ENCODE data around the gene HCN4.
"Not testable (repeated sequence)": the region's sequence is repeated elsewhere in the genome, so short reads cannot be mapped to it uniquely, and the experiment has no call there.

HCN4 gene

GRCh38 chr15:73368301-73369136, at the start of gene HCN4:
HCN4 (minus strand) TSS chr15:73368958; CDS start chr15:73368270, 688 bp downstream.
- in situ Hi-C loops (cut with HindIII; ENCODE audit: low sequenced_read_pairs) = no loop called here

GRCh38 chr15:73414876-73415275, 46.1 kb upstream of the HCN4 start:
- in situ Hi-C loops (cut with HindIII; ENCODE audit: low sequenced_read_pairs) = no loop called here

GRCh38 chr15:73403171-73403570, 34.4 kb upstream of the HCN4 start:
- in situ Hi-C loops (cut with HindIII; ENCODE audit: low sequenced_read_pairs) = no loop called here

GRCh38 chr15:73400222-73400621, 31.5 kb upstream of the HCN4 start:
- in situ Hi-C loops (cut with HindIII; ENCODE audit: low sequenced_read_pairs) = not testable (repeated sequence)

GRCh38 chr15:73398861-73399260, 30.1 kb upstream of the HCN4 start:
- in situ Hi-C loops (cut with HindIII; ENCODE audit: low sequenced_read_pairs) = no loop called here

DNA sequence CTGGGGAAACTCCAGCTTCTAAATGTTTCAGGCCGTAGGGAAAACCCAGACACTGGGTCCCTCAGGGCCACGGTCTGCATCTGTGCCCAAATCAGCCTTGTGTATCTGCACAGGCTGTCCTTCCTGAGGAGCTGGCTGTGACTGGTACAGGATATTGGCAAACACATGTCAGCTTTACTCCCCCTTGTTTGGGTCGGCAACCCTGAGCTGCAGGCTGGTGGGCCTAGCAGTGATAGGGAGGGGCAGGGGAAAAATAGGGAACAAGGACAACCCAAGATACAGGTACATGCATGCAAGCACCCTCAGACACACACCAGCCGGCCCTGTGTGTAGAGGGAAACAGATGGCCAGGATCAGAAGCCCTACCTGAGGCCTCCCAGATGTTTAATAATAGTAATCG, 28.7 kb upstream of the HCN4 start:
- in situ Hi-C loops (cut with HindIII; ENCODE audit: low sequenced_read_pairs) = no loop called here

- in situ Hi-C loops (cut with HindIII; ENCODE audit: low sequenced_read_pairs) = no loop called here
These were observed 26.9 kb upstream of the HCN4 start for GRCh38 chr15:73395671-73396070.

GRCh38 chr15:73394782-73395181, 26.0 kb upstream of the HCN4 start:
- in situ Hi-C loops (cut with HindIII; ENCODE audit: low sequenced_read_pairs) = no loop called here

GRCh38 chr15:73393336-73393735, 24.6 kb upstream of the HCN4 start:
- in situ Hi-C loops (cut with HindIII; ENCODE audit: low sequenced_read_pairs) = no loop called here

- in situ Hi-C loops (cut with HindIII; ENCODE audit: low sequenced_read_pairs) = no loop called here
These were observed 23.3 kb upstream of the HCN4 start for GRCh38 chr15:73392025-73392424.

DNA sequence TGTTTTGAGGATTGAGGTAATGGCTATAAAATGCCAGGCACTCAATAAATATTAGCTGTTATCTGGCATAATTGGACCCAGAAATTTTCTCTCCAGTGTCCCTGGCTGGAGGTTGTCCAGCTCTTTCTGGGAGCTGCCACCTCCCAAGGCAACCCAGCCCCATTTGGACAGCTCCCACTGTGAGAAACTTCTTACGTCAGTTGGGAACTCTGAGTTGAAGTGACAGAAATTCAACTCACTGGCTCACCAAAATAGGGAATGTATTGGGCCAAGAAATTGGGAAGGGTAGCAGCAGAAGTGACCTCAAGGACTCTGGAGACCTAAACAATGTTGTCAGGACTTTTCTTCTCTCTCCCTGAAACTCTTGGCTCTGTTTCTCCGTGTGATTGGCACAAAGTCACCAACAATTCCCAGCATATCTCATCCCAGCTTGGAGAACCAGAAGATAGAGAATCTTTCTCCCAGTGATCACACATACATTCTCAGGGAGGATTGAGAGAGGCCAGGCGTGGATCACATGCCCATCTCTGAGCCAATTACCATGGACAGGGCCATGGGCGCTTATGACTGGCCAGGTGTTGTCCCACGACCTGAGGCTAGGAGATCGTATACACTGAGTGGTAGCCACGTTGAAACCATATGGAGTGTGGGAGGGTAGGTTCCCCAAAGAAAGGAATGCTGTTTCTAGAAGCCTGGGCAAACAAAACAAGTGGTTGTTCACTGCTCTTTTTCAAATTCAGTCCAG, 22.5 kb upstream of the HCN4 start:
- in situ Hi-C loops (cut with HindIII; ENCODE audit: low sequenced_read_pairs) = no loop called here

- in situ Hi-C loops (cut with HindIII; ENCODE audit: low sequenced_read_pairs) = no loop called here
These were observed 21.3 kb upstream of the HCN4 start for GRCh38 chr15:73389971-73390544.

- in situ Hi-C loops (cut with HindIII; ENCODE audit: low sequenced_read_pairs) = no loop called here
These were observed 20.8 kb upstream of the HCN4 start for GRCh38 chr15:73389539-73389938.

- in situ Hi-C loops (cut with HindIII; ENCODE audit: low sequenced_read_pairs) = no loop called here
These were observed 19.6 kb upstream of the HCN4 start for GRCh38 chr15:73388256-73388781.

- in situ Hi-C loops (cut with HindIII; ENCODE audit: low sequenced_read_pairs) = no loop called here
These were observed 18.9 kb upstream of the HCN4 start for GRCh38 chr15:73387507-73388255.

DNA sequence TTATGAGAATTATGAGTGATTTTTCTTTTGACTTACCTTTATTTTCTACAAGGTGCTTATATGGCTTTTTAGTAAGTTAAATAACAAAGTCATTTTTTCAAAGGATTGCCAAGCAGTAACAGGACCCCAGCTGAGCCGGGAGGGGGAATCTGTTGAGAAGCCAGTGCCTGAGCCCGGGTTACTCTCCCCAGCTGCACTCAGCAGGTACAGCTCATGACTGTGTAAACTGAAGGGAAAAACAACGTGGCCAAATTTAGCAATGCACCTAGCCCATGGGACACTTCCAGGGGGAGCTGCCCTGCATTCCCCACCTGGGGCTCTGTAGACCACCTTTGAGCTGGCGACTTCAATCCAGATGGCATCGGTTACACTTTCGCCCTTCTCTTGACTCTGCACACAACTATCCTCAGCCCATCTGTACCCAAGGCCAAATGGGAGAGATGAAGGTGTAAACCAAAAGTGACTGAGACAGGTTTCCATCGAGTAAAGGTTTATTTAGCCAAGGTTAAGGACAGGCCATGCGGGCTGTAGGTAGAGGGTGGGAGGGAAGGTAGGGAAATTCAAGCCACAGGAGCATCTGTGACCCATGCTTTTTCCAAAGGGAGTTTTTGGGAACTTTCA, 18.2 kb upstream of the HCN4 start:
- in situ Hi-C loops (cut with HindIII; ENCODE audit: low sequenced_read_pairs) = no loop called here

DNA sequence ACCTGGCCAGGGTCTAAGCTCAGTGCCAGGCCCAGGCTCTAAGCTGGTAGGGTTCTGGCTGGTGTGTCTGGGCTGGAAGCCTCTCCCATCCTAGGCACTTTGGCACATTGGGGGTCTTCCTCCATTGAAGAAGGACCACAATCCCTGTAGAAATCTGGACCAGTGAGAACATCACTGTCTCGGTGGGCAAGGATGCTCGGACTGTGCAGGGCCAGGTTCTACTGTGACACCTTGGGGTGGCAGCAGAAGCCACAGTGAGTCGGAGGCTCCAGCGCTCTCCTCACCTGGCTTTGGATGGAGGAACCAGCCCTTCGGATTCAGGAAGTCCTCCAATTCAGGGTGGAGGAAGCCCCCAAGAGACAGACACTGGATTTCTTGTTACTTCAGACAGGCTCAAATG, 17.5 kb upstream of the HCN4 start:
- in situ Hi-C loops (cut with HindIII; ENCODE audit: low sequenced_read_pairs) = no loop called here

- in situ Hi-C loops (cut with HindIII; ENCODE audit: low sequenced_read_pairs) = no loop called here
These were observed 16.4 kb upstream of the HCN4 start for GRCh38 chr15:73385205-73385604.

DNA sequence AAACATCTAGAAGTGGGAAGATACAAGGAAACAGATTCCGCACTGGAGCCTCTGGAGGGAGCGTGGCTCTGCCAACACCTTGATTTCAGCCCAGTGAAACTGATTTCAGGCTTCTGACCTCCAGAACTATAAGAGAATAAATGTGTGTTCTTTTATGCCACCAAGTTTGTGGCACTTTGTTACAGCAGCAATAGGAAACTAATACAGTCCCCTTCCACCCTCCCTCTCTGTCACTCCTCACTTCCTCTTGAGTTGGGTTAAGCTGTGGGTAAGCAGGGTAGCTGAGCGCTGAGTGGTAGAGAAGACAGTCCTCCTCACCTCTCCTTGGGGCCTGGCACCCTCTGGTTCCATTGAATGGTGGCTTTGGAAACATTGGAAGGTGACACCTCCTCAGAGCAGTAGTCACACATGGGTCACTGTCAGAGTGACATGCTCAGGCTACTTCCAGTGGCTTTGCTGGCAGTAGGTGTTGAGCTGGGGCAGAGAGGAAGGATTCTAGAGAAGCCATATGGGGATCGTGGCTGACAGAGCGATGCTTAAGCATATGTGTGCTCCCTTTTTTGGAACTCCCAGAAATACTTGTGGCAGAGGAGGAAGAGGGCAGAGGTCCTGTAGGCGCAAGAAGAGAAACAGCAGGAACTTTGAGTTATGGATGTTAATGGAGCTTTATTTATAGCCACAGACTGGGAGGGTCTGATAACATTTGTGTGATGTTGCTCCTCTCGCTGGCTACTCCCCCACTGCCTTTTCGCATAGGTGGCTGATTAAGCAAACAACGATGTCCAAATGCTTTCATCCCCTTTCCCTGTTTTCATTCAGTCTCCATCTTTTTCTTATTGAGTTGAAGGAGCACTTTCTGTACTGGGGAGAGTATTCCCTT, 14.8 kb upstream of the HCN4 start:
- in situ Hi-C loops (cut with HindIII; ENCODE audit: low sequenced_read_pairs) = no loop called here
